Measurements from ENCODE around the gene ASIC2.

Gene ASIC2

DNA sequence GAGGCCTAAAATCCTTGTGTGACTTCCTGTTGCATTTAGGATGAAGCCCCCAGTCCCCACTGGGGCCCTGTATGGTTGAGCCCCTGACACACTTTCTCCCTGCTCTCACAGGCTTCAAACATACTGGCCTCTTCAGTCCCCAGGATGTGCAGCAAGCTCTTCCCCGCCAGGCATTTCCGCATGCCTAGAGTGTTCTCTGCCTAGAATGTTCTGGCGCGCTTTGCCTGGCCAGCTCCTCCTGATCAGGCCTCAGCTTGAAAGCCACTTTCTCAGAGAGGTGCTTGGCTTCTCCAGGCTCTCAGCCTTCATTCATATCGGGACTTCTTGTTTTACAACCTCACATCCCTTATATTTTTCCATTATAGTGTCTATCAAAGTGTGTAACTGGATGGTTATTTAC, 177.7 kb downstream of the ASIC2 start:
- no peaks in the 10 kb centered on the region for H3K9me3 ChIP-seq
- no peak overlapping the region for H3K27ac ChIP-seq
- H3K36me3 ChIP-seq = no peaks in the 10 kb centered on the region
- H4K20me1 ChIP-seq = no peaks in the 10 kb centered on the region; the same call in 1 of the 2 replicates
- H3K4me3 ChIP-seq = no peak overlapping the region
- TF ChIP-seq Cebpa-rat (IDR thresholded peaks at IDR 0.05) = no peak
- H3K4me1 ChIP-seq = peaks cover 6% of the 10 kb centered on the region
- H3K27me3 ChIP-seq = no peaks in the 10 kb centered on the region
- H3K9ac ChIP-seq = no peak overlapping the region
- H3K4me2 ChIP-seq = no peak overlapping the region

DNA sequence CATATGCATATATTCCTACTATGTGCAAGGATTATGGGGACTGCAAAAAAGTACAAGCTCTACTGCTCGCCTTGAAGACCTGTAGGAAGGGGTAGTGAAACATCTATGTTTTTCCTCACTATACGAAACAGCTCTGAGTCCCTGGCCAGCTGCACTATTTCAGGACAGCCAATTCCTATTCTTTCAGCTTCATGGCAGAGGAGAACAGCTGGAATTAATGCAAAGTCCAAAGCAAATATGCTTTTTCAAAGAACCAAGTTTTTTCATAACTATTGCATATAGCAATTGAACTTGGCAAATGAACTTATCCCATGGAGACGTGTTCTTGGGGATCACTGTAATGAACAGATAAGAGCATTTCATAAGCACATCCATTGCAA, 179.1 kb downstream of the ASIC2 start:
- H3K27ac ChIP-seq = no peak overlapping the region
- no peaks in the 10 kb centered on the region for H3K4me1 ChIP-seq
- H3K4me2 ChIP-seq = no peak overlapping the region
- TF ChIP-seq Cebpa-rat (IDR thresholded peaks at IDR 0.05) = no peak
- no peaks in the 10 kb centered on the region for H3K36me3 ChIP-seq
- no peak overlapping the region for H3K4me3 ChIP-seq
- no peaks in the 10 kb centered on the region for H3K27me3 ChIP-seq
- no peak overlapping the region for H3K9ac ChIP-seq
- H4K20me1 ChIP-seq = no peaks in the 10 kb centered on the region
- H3K9me3 ChIP-seq = no peaks in the 10 kb centered on the region

DNA sequence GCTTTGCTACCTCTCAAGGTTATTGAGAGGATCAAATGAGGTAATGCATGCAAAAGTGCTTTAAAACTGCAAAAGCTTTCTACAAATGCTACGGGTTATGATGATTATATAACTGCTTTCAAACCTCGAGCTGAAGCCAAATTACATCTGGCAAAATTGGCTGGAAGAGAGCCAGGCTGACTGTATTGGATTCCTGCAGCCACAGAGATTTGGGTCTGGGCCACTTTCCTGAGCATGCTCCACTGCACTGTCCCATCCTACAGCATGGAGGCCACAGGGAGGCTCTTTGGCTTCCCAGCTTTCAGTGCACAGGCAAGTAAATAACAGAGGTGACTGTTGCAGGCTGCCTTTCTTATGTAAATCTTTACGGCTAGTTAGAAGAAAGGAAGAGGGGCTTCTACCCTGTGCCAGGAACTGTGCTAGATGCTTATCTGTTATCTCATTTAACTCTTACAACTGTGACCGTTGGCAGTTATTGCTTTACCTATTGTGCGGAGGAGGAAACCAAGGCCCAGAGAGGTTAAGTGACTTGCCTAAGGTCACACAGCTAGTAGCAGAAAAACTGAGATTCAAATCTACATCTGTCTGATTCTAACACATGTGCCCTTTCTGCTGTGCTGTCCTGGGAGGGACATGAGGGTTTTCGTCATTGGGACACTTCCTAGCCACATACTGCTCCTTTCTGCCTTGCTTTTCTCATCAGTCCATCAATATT, 179.7 kb downstream of the ASIC2 start:
- Histone ChIP-seq H3K9ac (no peak overlapping the region), H3K9me3 (no peaks in the 10 kb centered on the region), H3K27ac (no peak overlapping the region), H3K4me3 (no peak overlapping the region), H3K4me1 (no peaks in the 10 kb centered on the region), H3K27me3 (no peaks in the 10 kb centered on the region), H3K4me2 (no peak overlapping the region), H4K20me1 (no peaks in the 10 kb centered on the region), H3K36me3 (no peaks in the 10 kb centered on the region)
- no peak for TF ChIP-seq Cebpa-rat (IDR thresholded peaks at IDR 0.05)

DNA sequence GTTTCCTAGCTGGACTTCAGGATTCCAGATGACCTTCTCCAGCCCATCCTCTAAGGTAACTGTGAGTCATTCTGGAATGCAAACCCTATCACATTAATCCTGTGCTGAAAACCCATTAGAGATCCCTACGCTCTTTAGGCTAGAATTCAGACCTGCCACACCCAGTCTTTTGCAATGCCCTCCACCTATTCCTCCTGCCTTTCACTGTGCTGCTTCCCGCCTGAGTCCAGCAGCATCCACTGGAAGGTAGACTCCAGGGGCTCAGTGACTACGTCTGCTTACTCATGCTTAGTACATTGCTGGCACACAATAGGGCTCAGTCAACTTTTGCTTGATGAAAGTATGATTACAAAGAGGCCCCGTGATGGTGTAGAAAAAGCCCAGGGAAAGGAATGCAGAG, 180.3 kb downstream of the ASIC2 start:
- no peak overlapping the region for H3K4me2 ChIP-seq
- no peak overlapping the region for H3K27ac ChIP-seq
- no peaks in the 10 kb centered on the region for H3K36me3 ChIP-seq
- no peaks in the 10 kb centered on the region for H4K20me1 ChIP-seq
- H3K27me3 ChIP-seq = no peaks in the 10 kb centered on the region
- no peak for TF ChIP-seq Cebpa-rat (IDR thresholded peaks at IDR 0.05)
- H3K4me1 ChIP-seq = no peaks in the 10 kb centered on the region
- no peak overlapping the region for H3K4me3 ChIP-seq
- H3K9me3 ChIP-seq = no peaks in the 10 kb centered on the region
- no peak overlapping the region for H3K9ac ChIP-seq

DNA sequence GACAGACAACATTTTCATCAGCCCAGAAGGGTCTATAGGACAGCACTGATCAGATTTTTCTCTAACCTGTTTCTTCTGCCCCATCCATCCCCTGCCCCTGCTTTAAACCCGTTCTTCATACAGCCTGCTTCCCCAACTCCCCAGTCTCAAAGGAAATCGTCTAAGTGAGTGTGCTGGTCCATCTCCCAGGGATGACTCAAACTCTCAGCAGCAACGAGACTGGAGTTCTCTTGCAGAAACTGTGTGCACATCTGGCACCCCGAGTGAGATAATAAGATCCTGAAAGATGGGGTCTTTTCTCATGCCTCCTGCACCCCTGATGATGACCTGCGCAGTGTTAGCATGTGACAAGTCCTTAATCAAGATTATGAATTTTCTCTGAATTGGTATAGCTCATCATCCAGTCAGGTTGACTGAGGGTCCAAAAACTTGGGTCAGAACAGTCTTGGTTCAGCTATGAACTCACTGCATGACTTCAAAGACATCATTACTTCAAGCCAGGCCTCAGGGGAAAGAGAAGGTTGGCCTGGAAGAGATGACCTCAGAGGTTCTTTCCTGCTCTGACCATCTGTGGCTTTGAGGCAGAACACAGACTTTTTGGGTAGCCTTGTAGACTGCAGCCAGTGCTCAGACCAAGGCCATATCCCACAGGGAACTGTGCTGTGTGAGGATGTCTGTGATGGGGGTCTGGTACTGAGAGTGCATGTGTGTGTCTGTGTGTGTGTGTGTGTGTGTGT, 183.6 kb downstream of the ASIC2 start:
- Histone ChIP-seq H3K4me2 (no peak overlapping the region), H3K4me3 (no peak overlapping the region), H3K27me3 (no peaks in the 10 kb centered on the region), H3K9ac (no peak overlapping the region), H3K9me3 (peaks cover 15% of the 10 kb centered on the region), H3K4me1 (no peaks in the 10 kb centered on the region), H3K27ac (no peak overlapping the region), H3K36me3 (peaks cover 12% of the 10 kb centered on the region; the same call in 1 of the 2 replicates), H4K20me1 (no peaks in the 10 kb centered on the region)
- no peak for TF ChIP-seq Cebpa-rat (IDR thresholded peaks at IDR 0.05)

DNA sequence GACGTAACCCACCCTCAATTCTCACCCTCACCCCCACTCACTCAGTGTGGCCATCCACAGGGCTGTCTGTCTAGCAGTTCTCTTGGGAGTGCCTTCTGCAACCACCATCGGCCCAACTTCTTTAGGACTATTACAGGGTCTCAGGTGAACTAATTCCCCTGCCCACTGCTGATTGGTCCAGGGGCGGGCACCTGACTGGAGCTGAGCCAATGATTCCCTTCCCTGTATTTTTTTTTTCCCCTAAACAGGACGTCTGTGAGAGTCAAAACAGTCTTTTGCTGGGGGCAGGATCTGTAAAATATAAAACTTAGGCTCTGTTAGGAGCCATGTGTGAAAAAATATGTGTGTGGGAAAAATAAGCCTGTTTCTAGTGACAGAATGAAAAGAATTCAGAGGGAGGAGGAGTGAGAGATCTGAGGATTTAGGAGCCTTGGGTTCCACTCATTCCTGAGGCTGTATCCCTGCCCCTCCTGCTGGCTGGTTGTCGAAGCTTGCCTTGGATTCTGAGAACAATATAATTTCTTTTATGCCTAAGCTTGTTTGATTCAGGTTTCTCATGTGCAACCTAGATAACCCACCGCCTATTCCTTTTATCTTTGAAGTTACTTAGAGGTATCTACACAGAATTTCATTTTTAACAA, 186.4 kb downstream of the ASIC2 start:
- Histone ChIP-seq H3K9ac (no peak overlapping the region), H3K4me3 (no peak overlapping the region), H3K27ac (no peak overlapping the region), H3K9me3 (peaks cover 15% of the 10 kb centered on the region), H3K4me2 (no peak overlapping the region), H3K27me3 (no peaks in the 10 kb centered on the region), H3K36me3 (peaks cover 12% of the 10 kb centered on the region; the same call in 1 of the 2 replicates), H4K20me1 (no peaks in the 10 kb centered on the region), H3K4me1 (no peaks in the 10 kb centered on the region)
- no peak for TF ChIP-seq Cebpa-rat (IDR thresholded peaks at IDR 0.05)

DNA sequence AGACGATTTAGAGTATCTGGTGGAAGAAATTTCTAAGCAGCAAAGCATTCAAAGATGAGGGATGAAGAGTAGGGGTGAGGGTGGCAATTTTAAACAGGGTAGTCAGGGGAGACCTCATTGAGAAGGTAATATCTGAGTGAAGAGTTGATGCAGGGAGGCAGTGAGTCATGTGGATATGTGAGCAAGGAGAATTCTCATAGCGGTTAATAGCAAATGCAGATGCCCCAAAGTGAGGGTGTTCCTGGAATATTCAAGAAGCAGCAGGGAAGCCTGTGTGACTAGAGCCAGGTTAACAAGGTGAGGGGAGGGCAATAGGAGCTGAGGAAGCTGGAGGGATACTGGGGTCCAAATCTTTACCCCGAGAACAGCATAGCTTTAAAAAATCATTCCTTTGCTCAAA, 187.2 kb downstream of the ASIC2 start:
- H4K20me1 ChIP-seq = no peaks in the 10 kb centered on the region
- H3K27me3 ChIP-seq = no peaks in the 10 kb centered on the region
- H3K9ac ChIP-seq = no peak overlapping the region
- H3K9me3 ChIP-seq = peaks cover 15% of the 10 kb centered on the region
- TF ChIP-seq Cebpa-rat (IDR thresholded peaks at IDR 0.05) = no peak
- no peak overlapping the region for H3K4me2 ChIP-seq
- peaks cover 12% of the 10 kb centered on the region; the same call in 1 of the 2 replicates for H3K36me3 ChIP-seq
- no peak overlapping the region for H3K4me3 ChIP-seq
- no peak overlapping the region for H3K27ac ChIP-seq
- H3K4me1 ChIP-seq = no peaks in the 10 kb centered on the region

DNA sequence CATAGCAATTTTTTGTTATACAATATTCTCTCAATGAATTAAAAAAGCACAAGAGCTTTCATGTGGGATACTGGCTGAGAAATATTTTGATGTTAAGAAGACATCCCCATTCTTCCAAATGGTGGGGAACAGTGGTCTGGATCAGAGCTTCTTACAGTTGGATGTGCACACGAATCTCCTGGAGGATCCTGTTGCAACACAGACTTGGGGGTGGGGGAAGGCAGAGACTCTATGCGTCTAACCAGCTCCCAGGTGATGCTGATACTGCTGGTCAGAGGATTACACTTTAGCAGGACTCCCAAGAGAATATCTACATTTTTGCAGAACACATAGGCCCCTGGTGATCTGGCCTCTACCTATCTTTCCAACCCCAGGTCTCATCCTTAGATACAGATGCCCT, 193.2 kb downstream of the ASIC2 start:
- no peak overlapping the region for H3K4me2 ChIP-seq
- no peaks in the 10 kb centered on the region for H4K20me1 ChIP-seq
- H3K27ac ChIP-seq = no peak overlapping the region
- peaks cover 3% of the 10 kb centered on the region; the same call in 1 of the 2 replicates for H3K9me3 ChIP-seq
- H3K36me3 ChIP-seq = 0 out of 2 replicates have a peak, but pooled peaks cover 2% of the 10 kb centered on the region
- no peak overlapping the region for H3K4me3 ChIP-seq
- no peaks in the 10 kb centered on the region for H3K27me3 ChIP-seq
- H3K4me1 ChIP-seq = no peaks in the 10 kb centered on the region
- no peak for TF ChIP-seq Cebpa-rat (IDR thresholded peaks at IDR 0.05)
- no peak overlapping the region for H3K9ac ChIP-seq

DNA sequence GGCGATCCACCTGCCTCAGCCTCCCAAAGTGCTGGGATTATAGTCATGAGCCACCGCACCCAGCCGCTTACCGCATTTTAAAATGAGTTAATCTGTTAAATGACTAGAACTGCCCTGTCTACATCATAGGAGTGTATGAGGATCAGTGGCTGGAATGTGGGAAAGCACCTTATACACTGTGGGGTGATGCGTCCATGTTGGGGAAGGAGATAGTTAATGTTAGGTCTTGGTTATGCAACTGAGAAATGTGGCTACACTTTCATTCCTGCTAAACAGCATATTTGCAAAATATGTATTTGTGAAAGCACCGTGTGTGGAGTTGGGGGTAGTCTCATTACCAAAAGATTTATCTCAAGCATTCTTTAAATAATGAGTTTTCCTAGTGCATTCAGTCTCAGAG, 193.8 kb downstream of the ASIC2 start:
- Histone ChIP-seq H4K20me1 (no peaks in the 10 kb centered on the region), H3K9me3 (no peaks in the 10 kb centered on the region), H3K27me3 (no peaks in the 10 kb centered on the region), H3K27ac (no peak overlapping the region), H3K4me1 (no peaks in the 10 kb centered on the region), H3K9ac (no peak overlapping the region), H3K4me3 (no peak overlapping the region), H3K4me2 (no peak overlapping the region), H3K36me3 (no peaks in the 10 kb centered on the region)
- no peak for TF ChIP-seq Cebpa-rat (IDR thresholded peaks at IDR 0.05)

DNA sequence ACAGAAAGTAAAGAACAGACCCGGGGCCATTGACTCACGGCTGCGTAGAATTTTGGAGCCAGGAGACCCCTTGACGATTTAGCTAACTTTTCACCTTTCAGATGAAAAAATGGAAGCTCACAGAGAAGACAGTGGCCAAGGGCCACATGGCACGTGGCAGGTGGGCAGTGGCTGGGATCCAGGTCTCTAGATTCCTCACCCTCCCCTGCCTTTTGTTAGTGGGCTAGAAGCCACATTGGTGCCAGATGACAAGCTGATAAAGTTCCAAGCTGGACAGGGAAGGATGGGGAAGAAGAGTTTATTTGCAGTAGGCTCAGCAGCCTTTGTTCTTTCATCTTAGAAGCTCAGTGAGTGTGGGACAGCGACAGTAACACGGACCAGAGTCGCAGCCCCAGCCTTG, 195.7 kb downstream of the ASIC2 start:
- no peak for TF ChIP-seq Cebpa-rat (IDR thresholded peaks at IDR 0.05)
- no peak overlapping the region for H3K4me3 ChIP-seq
- H3K4me2 ChIP-seq = no peak overlapping the region
- no peaks in the 10 kb centered on the region for H3K4me1 ChIP-seq
- H3K9me3 ChIP-seq = no peaks in the 10 kb centered on the region
- no peaks in the 10 kb centered on the region for H4K20me1 ChIP-seq
- no peak overlapping the region for H3K9ac ChIP-seq
- H3K27me3 ChIP-seq = no peaks in the 10 kb centered on the region
- no peaks in the 10 kb centered on the region for H3K36me3 ChIP-seq
- H3K27ac ChIP-seq = no peak overlapping the region
